ENCODE results near the gene SLC22A23.

Gene SLC22A23

DNA sequence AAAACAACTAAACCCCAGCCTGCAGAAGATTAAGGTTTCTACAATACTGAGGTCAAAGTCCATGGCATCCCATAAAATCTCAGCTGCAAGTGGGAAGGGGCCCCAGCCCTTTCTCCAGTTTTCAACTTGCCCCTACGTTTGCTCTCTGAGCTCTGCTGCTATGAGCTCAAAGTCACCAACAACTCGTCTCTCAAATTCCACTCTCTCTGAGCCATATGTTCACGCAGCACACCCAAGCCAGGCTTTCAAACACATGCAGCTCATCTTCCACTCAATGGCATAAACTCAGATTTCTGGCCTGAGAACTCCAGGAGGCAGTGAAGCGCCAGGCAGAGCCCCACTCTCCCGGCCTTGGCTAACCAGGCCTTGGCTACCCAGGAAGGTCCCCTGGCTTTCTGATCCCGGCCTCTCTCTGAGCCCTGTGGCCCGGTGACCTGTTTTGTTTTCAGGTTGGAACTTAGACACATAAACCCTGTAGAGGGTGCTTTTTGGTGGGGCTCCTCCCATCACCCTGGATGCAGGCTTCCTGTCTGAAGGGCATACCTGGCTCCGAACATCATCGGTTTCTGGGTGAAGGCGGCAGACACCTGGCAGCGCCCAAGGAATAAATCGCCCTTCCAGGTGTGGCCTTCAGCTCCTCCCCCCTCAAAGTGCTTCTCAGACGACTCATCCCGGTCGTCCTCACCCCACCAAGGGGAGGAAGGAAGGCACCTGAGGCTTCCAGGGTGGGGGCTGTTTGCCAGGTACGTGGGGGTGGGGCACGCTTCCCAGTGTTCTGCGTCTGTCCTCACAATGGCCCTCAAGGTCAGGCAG is 12.4 kb downstream of the SLC22A23 start:
- DNase-seq (ENCODE audit: low read depth in 2 of 2) = no peak

GRCh38 chr6:3443221-3443515 is 13.7 kb downstream of the SLC22A23 start:
- no peak for DNase-seq (ENCODE audit: low read depth in 2 of 2)

DNA sequence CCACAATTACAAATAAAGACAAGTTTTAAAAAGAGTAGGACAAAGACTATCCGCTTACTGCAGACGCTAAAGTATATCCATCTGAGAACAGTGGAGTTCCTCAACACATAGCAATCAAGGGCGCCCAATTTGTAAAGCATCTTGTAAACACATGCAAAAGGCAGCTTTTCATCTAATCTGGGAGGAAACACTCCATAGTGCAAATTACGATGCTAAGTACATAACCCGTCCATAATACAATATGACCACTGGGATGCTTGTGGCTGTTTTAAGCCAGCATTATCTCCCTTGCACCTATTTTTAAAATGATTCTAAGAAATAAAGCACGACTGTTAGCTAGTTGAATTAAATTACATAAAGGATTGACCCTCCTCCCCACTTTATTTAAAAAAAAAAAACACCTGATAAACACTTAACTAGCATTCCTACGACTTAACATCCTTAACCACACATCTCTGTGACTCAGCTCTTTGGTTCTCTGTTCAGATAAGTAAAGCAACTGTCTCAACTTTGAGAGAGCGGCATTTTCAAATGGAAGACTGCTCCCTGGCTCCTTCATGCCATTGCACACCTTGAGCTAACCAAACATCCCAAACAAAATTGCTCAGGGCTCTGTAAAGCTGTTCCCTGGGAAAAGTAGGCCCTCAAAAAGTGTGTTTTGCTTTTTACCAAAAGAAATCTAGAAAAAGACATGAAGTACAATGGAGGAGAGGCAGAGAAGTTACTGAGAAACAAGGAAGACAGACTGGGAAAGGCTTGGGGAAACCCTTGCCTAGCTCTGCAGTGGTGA is 14.2 kb downstream of the SLC22A23 start:
- DNase-seq (ENCODE audit: low read depth in 2 of 2) = no peak

GRCh38 chr6:3440911-3441310 is 15.9 kb downstream of the SLC22A23 start:
- no peak for DNase-seq (ENCODE audit: low read depth in 2 of 2)

DNA sequence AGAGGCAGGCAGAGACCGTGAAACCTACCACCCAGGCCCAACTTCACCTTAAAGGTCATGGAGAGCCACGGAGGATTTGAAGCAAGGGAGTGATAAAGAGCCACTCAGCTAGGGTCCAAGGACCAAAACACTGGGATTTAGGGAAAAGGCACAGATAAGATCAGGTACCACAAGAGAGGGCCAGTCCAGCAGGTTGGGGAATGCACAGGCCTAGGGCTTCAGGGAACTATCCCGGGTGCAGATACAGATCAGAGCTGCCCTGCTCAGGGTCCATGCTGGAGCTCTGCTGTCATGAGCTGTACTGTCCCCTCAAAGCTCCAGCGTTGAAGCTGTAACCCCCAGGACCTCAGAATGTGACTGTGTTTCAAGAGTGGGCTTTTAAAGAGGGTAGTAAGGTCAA is 16.9 kb downstream of the SLC22A23 start:
- no peak for DNase-seq (ENCODE audit: low read depth in 2 of 2)

- no peak for DNase-seq (ENCODE audit: low read depth in 2 of 2)
These were observed 18.4 kb downstream of the SLC22A23 start for GRCh38 chr6:3438190-3439167.

DNA sequence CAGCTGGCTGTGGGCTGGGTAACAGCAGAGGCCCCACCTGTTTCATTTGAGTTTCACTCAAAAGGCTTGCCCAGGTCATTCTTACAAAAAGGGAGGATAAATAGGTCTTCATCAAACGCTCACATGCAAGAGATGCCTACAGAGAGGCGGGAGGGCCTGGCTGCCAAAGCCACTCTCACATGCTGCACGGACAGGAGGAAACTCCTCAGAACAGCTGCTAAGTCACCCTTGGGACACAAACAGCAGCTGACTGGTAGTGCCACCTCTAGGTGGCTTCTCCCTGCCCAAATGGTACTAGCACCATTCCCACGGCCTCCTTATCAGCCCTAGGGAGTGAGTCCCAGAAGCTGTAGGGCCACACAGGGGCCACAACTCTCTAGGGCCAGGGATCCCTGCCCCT is 23.8 kb downstream of the SLC22A23 start:
- DNase-seq (ENCODE audit: low read depth in 2 of 2) = no peak

DNA sequence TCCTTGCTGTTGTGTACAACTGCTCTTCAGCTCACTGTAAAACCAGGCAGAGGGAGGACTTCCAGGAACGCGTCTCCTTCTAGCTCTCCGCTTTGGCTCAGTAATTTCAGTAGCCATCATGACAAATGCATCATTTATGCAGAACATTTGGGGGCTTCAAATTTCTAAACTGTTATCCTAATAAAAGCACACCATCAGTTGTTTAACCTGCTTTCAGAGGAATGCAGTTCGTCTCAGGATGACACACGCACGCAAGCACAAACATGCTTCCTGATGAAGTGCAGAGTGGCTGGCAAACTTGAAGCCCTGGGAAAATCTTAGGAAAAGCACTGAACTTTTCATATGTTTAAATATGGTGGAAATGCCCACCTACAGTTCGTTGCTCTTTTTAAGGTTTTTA is 24.4 kb downstream of the SLC22A23 start:
- DNase-seq (ENCODE audit: low read depth in 2 of 2) = no peak

DNA sequence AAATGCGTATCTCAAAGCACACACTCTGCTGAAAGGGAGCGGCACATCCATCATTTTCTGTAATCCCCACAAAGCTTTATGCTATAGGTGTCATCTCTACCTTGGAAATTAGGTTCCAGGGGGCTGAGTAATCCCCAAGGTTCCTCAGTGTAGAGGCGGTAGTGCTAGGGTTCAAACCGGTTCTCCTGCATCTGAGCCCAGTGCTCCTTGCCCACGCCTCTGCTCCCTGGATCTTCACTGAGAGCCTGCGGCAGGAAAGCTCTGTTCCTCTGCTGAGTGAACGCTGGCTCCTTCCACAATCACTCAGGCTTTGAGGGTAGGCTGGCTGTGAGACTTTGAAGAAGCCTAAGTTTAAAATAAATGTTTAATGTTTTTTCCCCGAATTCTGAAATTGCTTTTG is 24.9 kb downstream of the SLC22A23 start:
- DNase-seq (ENCODE audit: low read depth in 2 of 2) = no peak

DNA sequence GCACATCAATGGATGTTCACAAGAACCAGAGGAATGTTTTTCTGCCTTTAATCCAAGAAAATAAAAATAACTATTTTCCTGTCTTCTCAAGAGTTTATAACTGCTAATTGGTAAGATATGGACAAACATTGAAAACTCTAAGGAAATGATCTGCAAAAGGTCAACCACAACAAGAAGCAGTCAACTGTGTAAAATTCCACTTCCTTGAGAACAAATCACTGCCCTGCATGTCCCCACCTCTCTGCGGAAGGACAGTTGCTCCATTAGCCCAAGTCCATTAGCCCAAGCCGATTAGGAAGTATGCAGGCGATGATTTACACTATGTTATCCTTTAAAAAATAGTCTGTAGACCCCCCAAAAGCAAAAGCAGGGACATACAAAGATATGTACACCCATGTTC is 27.6 kb downstream of the SLC22A23 start:
- no peak for DNase-seq (ENCODE audit: low read depth in 2 of 2)

- no peak for DNase-seq (ENCODE audit: low read depth in 2 of 2)
These were observed 28.1 kb downstream of the SLC22A23 start for GRCh38 chr6:3428700-3429099.

- no peak for DNase-seq (ENCODE audit: low read depth in 2 of 2)
These were observed 28.6 kb downstream of the SLC22A23 start for GRCh38 chr6:3428247-3428646.

- no peak for DNase-seq (ENCODE audit: low read depth in 2 of 2)
These were observed 29.2 kb downstream of the SLC22A23 start for GRCh38 chr6:3427687-3428085.

- no peak for DNase-seq (ENCODE audit: low read depth in 2 of 2)
These were observed 29.7 kb downstream of the SLC22A23 start for GRCh38 chr6:3426927-3427686.

- DNase-seq (ENCODE audit: low read depth in 2 of 2) = no peak
These were observed 30.5 kb downstream of the SLC22A23 start for GRCh38 chr6:3426091-3426926.

GRCh38 chr6:3425574-3425973 is 31.3 kb downstream of the SLC22A23 start:
- no peak for DNase-seq (ENCODE audit: low read depth in 2 of 2)

DNA sequence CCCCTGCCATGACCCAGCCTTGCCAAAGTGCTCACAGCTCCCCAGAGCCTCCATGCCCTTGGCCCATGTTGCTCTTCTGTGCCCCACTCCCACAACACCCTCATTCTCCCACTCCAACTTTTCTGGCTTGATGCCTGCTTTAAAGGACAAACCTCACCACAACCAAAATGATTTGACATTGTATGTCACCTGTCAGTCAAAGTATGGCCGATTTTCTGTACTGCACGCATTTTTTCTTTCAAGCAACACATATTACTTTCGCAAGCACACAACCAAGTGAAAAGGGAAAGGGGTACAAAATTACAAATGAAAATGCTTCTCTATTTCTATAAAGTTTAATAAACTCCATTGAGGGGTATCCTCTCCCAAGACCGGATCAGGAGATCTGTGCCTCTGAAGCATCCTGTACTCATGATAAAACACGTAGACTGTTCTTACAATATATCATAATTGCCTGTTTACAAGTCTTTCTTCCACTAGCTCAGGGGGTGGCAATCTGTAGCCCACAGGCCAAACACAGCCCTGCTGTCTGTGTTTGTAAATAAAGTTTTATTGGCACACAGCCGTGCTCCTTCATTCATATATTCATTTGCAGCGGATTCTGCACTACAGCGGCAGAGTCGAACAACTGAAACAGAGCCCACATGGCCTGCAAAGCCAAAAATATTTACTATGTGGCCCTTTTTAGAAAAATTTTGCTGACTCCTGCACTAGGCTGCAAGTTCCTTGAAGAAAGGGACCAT is 32.5 kb downstream of the SLC22A23 start:
- DNase-seq (ENCODE audit: low read depth in 2 of 2) = no peak

GRCh38 chr6:3423439-3424184 is 33.2 kb downstream of the SLC22A23 start:
- no peak for DNase-seq (ENCODE audit: low read depth in 2 of 2)

DNA sequence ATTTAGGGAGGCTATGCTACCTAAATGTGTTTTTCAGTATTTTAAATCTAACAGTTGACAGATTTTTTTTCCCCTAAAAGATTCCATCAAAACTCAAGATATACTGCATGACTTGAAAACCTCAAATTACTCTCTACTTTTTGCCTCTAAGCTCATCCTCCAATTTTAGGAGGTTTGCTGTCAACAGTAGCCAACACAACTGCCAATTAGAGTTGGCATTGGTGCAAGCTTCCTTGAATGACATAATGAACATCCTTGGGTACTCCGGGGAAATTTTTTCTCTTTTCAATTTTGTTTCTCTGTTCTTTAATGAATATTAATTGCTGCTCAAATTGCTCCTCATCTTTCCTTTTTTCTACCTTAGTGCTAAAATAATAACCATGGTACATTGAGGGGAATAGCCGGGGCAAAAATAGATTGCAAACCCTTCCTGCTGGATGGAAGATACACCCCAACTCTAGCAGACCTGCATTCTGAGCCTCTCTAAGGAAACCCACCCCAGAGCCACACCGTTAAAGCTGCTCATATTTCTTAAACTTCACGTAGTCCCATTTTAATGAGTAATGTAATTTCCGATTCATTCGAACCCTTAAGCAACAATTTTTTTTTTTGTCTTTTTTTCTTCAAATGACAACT is 34.3 kb downstream of the SLC22A23 start:
- DNase-seq (ENCODE audit: low read depth in 2 of 2) = no peak
